HCT116 (cell line): ENCODE measurements around the gene DUSP16. TPM values are rescaled to one million over a fixed set of nuclear protein-coding genes. Genes with fewer than 3 reads are reported as not detected.

Source experiments
- ATAC-seq: fragments of 200-7000 bp; cut with Tn5 transposase; 2 replicates; pipeline ENCODE4 v1.9.1; 2020; ENCODE audit warnings: mild to moderate bottlenecking, moderate library complexity
- BruUV-seq: library from RNA; stranded (reverse); fragments of 400-500 nt; replicated peaks from 2 replicates; lab custom pipeline; 2021; lab: Mats Ljungman, UMichigan
- CTCF ChIA-PET: fragments of 300-600 bp; sonication (Branson Sonifier 250); formaldehyde crosslinking; loops from one replicate; lab custom pipeline; 2021; ENCODE audit warnings: antibody characterized with exemption; lab: Charles Lee
- POLR2A ChIA-PET: fragments of 300-600, 350-600 bp; sonication (Branson Sonifier 250); formaldehyde crosslinking; loops from one replicate; lab custom pipeline; 2021; ENCODE audit warnings: antibody characterized with exemption; lab: Charles Lee
- RAD21 ChIA-PET, 2 experiments: fragments of 300-600 bp; sonication (Branson Sonifier 250); formaldehyde crosslinking; loops; one replicate each; lab custom pipeline; 2023; ENCODE audit warnings: low total read pairs in 2 of 2; ENCODE audit not compliant: uncharacterized antibody in 2 of 2, unreplicated experiment in 2 of 2, low non-redundant PET in 1 of 2; lab: Charles Lee
- DNase-seq: peaks from one replicate; pipeline ENCODE4 v3.0.0-alpha.2; 2010; ENCODE audit warnings: low read depth, low spot score
- H2AFZ ChIP-seq: fragments of 200-600 bp; shearing (Covaris generic), sonication (generic); 2 replicates; pipeline ENCODE4 v1.6.1; 2017; ENCODE audit warnings: low read depth, mixed run types, mixed read lengths, antibody characterized with exemption, low read length; ENCODE audit not compliant: poor library complexity, severe bottlenecking
- H3K27ac ChIP-seq: 2 replicates; pipeline ENCODE4 v1.5.1; 2012; ENCODE audit warnings: low read depth, low read length
- H3K27me3 ChIP-seq: fragments of 200-600 bp; sonication (generic); 2 replicates; pipeline ENCODE4 v1.6.1; 2016; ENCODE audit warnings: mixed run types, low read length, mixed read lengths; ENCODE audit not compliant: insufficient read depth
- H3K36me3 ChIP-seq, 2 experiments: fragments of 200-500 bp in 1 of 2; fragments of 200-600 bp in 1 of 2; sonication (Bioruptor generic) in 1 of 2; sonication (generic) in 1 of 2; 2 replicates each; pipeline versions ENCODE4 v1.5.1 to v1.6.1; 2014 to 2016; ENCODE audit warnings: low read length in 2 of 2, inconsistent platforms in 1 of 2, mixed read lengths in 1 of 2, mixed run types in 1 of 2; ENCODE audit not compliant: insufficient read depth in 2 of 2, control insufficient read depth in 1 of 2
- H3K4me1 ChIP-seq, 2 experiments: fragments of 200-600 bp in 1 of 2; sonication (generic) in 1 of 2; 2 replicates each; pipeline versions ENCODE4 v1.5.1 to v1.6.1; 2012 to 2017; ENCODE audit warnings: low read length in 2 of 2, inconsistent platforms in 1 of 2, mild to moderate bottlenecking in 1 of 2, mixed read lengths in 1 of 2, mixed run types in 1 of 2, moderate library complexity in 1 of 2; ENCODE audit not compliant: insufficient read depth in 2 of 2, control insufficient read depth in 1 of 2
- H3K4me2 ChIP-seq: fragments of 200-600 bp; sonication (generic); 2 replicates; pipeline ENCODE4 v1.6.1; 2017; ENCODE audit warnings: mixed run types, low read length, mixed read lengths
- H3K4me3 ChIP-seq, 2 experiments: fragments of 200-600 bp in 1 of 2; sonication (generic) in 1 of 2; replicated peaks in 1 of 2; 2 replicates each; pipeline ENCODE4 v1.5.1; 2011 to 2016; ENCODE audit warnings: low read length in 2 of 2, control low read depth in 1 of 2, low read depth in 1 of 2, mild to moderate bottlenecking in 1 of 2, mixed read lengths in 1 of 2, mixed run types in 1 of 2
- H3K79me2 ChIP-seq: fragments of 200-600 bp; sonication (generic); 2 replicates; pipeline ENCODE4 v1.6.1; 2017; ENCODE audit warnings: mild to moderate bottlenecking, mixed run types, low read length, moderate library complexity, mixed read lengths; ENCODE audit not compliant: insufficient read depth
- H3K9ac ChIP-seq: fragments of 200-600 bp; sonication (generic); 2 replicates; pipeline ENCODE4 v1.6.1; 2016; ENCODE audit warnings: low read length, mixed read lengths
- H3K9me2 ChIP-seq: fragments of 200-600 bp; sonication (generic), shearing (Covaris generic); 2 replicates; pipeline ENCODE4 v1.6.1; 2017; ENCODE audit warnings: mixed run types, mild to moderate bottlenecking, moderate library complexity; ENCODE audit not compliant: insufficient read depth
- H3K9me3 ChIP-seq, 2 experiments: fragments of 200-500 bp in 1 of 2; fragments of 200-600 bp in 1 of 2; sonication (Bioruptor generic) in 1 of 2; sonication (generic) in 1 of 2; 2 replicates each; pipeline ENCODE4 v1.6.1; 2014 to 2017; ENCODE audit warnings: low read length in 2 of 2, mixed read lengths in 2 of 2, inconsistent platforms in 1 of 2, low read depth in 1 of 2, mild to moderate bottlenecking in 1 of 2, mixed run types in 1 of 2, moderate library complexity in 1 of 2; ENCODE audit not compliant: control insufficient read depth in 1 of 2, insufficient read depth in 1 of 2
- H4K20me1 ChIP-seq: fragments of 200-600 bp; sonication (generic), shearing (Covaris generic); 2 replicates; pipeline ENCODE4 v1.6.1; 2017; ENCODE audit warnings: mixed run types, mild to moderate bottlenecking, moderate library complexity; ENCODE audit not compliant: insufficient read depth
- CTCF ChIP-seq, 3 experiments: fragments of 200-600 bp in 1 of 3; sonication (generic) in 1 of 3; IDR thresholded peaks in 2 of 3; conservative IDR thresholded peaks in 1 of 3; 2 replicates each; pipeline ENCODE4 v1.5.1; 2012 to 2017; ENCODE audit warnings: low read depth in 2 of 3, low read length in 2 of 3, antibody characterized with exemption in 1 of 3, borderline replicate concordance in 1 of 3, control low read depth in 1 of 3, mild to moderate bottlenecking in 1 of 3, mixed read lengths in 1 of 3, mixed run types in 1 of 3, moderate library complexity in 1 of 3; ENCODE audit not compliant: insufficient read depth in 1 of 3
- ELF1 ChIP-seq: IDR thresholded peaks from 2 replicates; pipeline ENCODE4 v1.6.1; 2012; ENCODE audit warnings: low read depth, borderline replicate concordance
- EZH2phosphoT487 ChIP-seq: fragments of 200-600 bp; IDR thresholded peaks from 2 replicates; pipeline ENCODE4 v1.6.1; 2018; ENCODE audit warnings: antibody characterized with exemption, borderline replicate concordance
- FOSL1 ChIP-seq: IDR thresholded peaks from 2 replicates; pipeline ENCODE4 v1.6.1; 2012; ENCODE audit warnings: low read depth
- JUND ChIP-seq: IDR thresholded peaks from 2 replicates; pipeline ENCODE4 v1.6.1; 2012
- POLR2A ChIP-seq: IDR thresholded peaks from 2 replicates; pipeline ENCODE4 v1.7.0; 2011; ENCODE audit warnings: borderline replicate concordance; ENCODE audit not compliant: insufficient read depth, insufficient read length; ENCODE audit errors: extremely low read depth
- POLR2AphosphoS5 ChIP-seq: IDR thresholded peaks from 2 replicates; pipeline ENCODE4 v1.6.1; 2011; ENCODE audit warnings: mild to moderate bottlenecking, low read depth, low read length, moderate library complexity
- REST ChIP-seq: IDR thresholded peaks from 2 replicates; pipeline ENCODE4 v1.6.1; 2012; ENCODE audit warnings: low read depth
- SP1 ChIP-seq: IDR thresholded peaks from 2 replicates; pipeline ENCODE4 v1.6.1; 2012; ENCODE audit warnings: low read depth
- YY1 ChIP-seq: IDR thresholded peaks from 2 replicates; pipeline ENCODE4 v1.6.1; 2011; ENCODE audit warnings: low read length, low read depth, moderate library complexity, mild to moderate bottlenecking; ENCODE audit not compliant: insufficient replicate concordance; ENCODE audit errors: extremely low read depth
- ZBTB33 ChIP-seq: IDR thresholded peaks from 2 replicates; pipeline ENCODE4 v1.6.1; 2011; ENCODE audit warnings: mild to moderate bottlenecking, low read length, moderate library complexity; ENCODE audit not compliant: insufficient replicate concordance; ENCODE audit errors: extremely low read depth
- ZFX ChIP-seq: fragments of 450-650 bp; IDR thresholded peaks from 2 replicates; pipeline ENCODE4 v1.6.1; 2017
- ZNF274 ChIP-seq: fragments of 200-500 bp; sonication (Bioruptor generic); IDR thresholded peaks from 2 replicates; pipeline ENCODE4 v1.6.1; 2014; ENCODE audit warnings: mild to moderate bottlenecking, low read depth, low read length, inconsistent platforms
- intact Hi-C: fragments of 100-400 bp; cut with micrococcal nuclease; formaldehyde crosslinking; loops from 2 replicates; pipeline ENCODE4 v1.10.0; 2022
- total RNA-seq: library from RNA; stranded (reverse); gene quantifications from one replicate; pipeline ENCODE4 v1.2.1, GENCODE V29; 2021; ENCODE audit not compliant: unreplicated experiment
- TF ChIP-seq, protein P1 (sequence below): IDR thresholded peaks from 2 replicates; pipeline ENCODE4 v1.6.1; 2012

The DUSP16 gene
- total RNA-seq, 1 experiment from 2014 or later: 13.4 TPM

- DNase-seq (no peak), ATAC-seq (no peak)
- intact Hi-C loops: no loop called here
- ChIA-PET POLR2A (no interaction called here), CTCF (no interaction called here), RAD21 (no interaction called here)
- TF ChIP-seq POLR2AphosphoS5: no peak
- TF ChIP-seq FOSL1: no peak
- no peak for TF ChIP-seq ZNF274
- TF ChIP-seq CTCF (IDR thresholded peaks at IDR 0.05 in 2 of 3, conservative IDR thresholded peaks at IDR 0.05 in 1 of 3; ENCODE audit: borderline replicate concordance in 1 of 3, insufficient read depth in 1 of 3, low read depth in 2 of 3, low read length in 2 of 3): no peak
- TF ChIP-seq, protein P1, sequence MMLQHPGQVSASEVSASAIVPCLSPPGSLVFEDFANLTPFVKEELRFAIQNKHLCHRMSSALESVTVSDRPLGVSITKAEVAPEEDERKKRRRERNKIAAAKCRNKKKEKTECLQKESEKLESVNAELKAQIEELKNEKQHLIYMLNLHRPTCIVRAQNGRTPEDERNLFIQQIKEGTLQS: no peak
- no peak for TF ChIP-seq ZBTB33
- TF ChIP-seq ZFX: no peak
- TF ChIP-seq EZH2phosphoT487: no peak
- no peak for TF ChIP-seq ELF1
- no peak for TF ChIP-seq YY1
- TF ChIP-seq JUND: no peak
- no peak for TF ChIP-seq POLR2A
- TF ChIP-seq REST: no peak
- TF ChIP-seq SP1: no peak
- Histone ChIP-seq H3K9me3 (no peaks in the 10 kb centered on the region), H3K4me1 (no peaks in the 10 kb centered on the region), H3K27me3 (no peaks in the 10 kb centered on the region), H3K79me2 (no peaks in the 10 kb centered on the region), H2AFZ (no peak overlapping the region), H4K20me1 (no peaks in the 10 kb centered on the region), H3K36me3 (no peaks in the 10 kb centered on the region), H3K4me3 (no peak overlapping the region), H3K9me2 (no peaks in the 10 kb centered on the region), H3K27ac (no peak overlapping the region), H3K4me2 (no peak overlapping the region), H3K9ac (no peak overlapping the region)
- BruUV-seq: no TSS peak
Measured at GRCh38 chr12:12495536-12495935, 67.1 kb downstream of the DUSP16 start.
